Erythroblast (primary cell): ENCODE measurements around the gene FAM131B.

Experiments used
- GATA1 ChIP-seq: IDR thresholded peaks from 2 replicates; pipeline ENCODE4 v1.6.1; 2011; ENCODE audit warnings: low read depth, mild to moderate bottlenecking, control low read depth, low read length, moderate library complexity
- POLR2A ChIP-seq: IDR thresholded peaks from 2 replicates; pipeline ENCODE4 v1.6.1; 2011; ENCODE audit warnings: mild to moderate bottlenecking, low read length

- no peak for TF ChIP-seq POLR2A
- no peak for TF ChIP-seq GATA1
These were observed 28.3 kb downstream of the FAM131B start for GRCh38 chr7:143334244-143334643.
